Activated CD4-positive, CD25-positive, alpha-beta regulatory T cell treated with anti-CD3 and anti-CD28 coated beads, Interleukin-2, amount 50 U/mL, for 16 hours (primary cell): Measurements from ENCODE around the gene FBLN1.
"Not testable (repeated sequence)": the region's sequence is repeated elsewhere in the genome, so short reads cannot be mapped to it uniquely, and the experiment has no call there.

Source experiments
- DNase-seq: peaks from one replicate; pipeline ENCODE4 v3.0.0-alpha.2; 2020; ENCODE audit warnings: low read depth, low spot score

The FBLN1 gene

GRCh38 chr22:45583504-45583903, 80.8 kb downstream of the FBLN1 start:
- no peak for DNase-seq

- no peak for DNase-seq
Observed at GRCh38 chr22:45584121-45584570, 81.5 kb downstream of the FBLN1 start.

GRCh38 chr22:45584621-45585436, 82.1 kb downstream of the FBLN1 start:
- DNase-seq, result no peak

GRCh38 chr22:45585437-45585755, 82.7 kb downstream of the FBLN1 start:
- DNase-seq, result no peak

GRCh38 chr22:45585946-45586540, 83.4 kb downstream of the FBLN1 start:
- no peak for DNase-seq

- no peak for DNase-seq
Observed at GRCh38 chr22:45586651-45587405, 84.1 kb downstream of the FBLN1 start.

GRCh38 chr22:45587638-45588505, 85.2 kb downstream of the FBLN1 start:
- DNase-seq, result no peak

GRCh38 chr22:45589556-45589955, 86.9 kb downstream of the FBLN1 start:
- no peak for DNase-seq

- no peak for DNase-seq
Observed at GRCh38 chr22:45590262-45590661, 87.6 kb downstream of the FBLN1 start.

- not testable (repeated sequence) for DNase-seq
Observed at GRCh38 chr22:45591633-45592213, 89.0 kb downstream of the FBLN1 start.

GRCh38 chr22:45594123-45594941, 91.6 kb downstream of the FBLN1 start:
- DNase-seq, result no peak

- no peak for DNase-seq
Observed at GRCh38 chr22:45597460-45598192, 94.9 kb downstream of the FBLN1 start.

GRCh38 chr22:45598596-45599217, 96.0 kb downstream of the FBLN1 start:
- DNase-seq, result no peak

- DNase-seq, result no peak
Observed at GRCh38 chr22:45599836-45600577, 97.3 kb downstream of the FBLN1 start.

GRCh38 chr22:45600790-45601730, 98.4 kb downstream of the FBLN1 start:
- DNase-seq, result no peak

GRCh38 chr22:45602004-45602733, 99.5 kb downstream of the FBLN1 start:
- no peak for DNase-seq
